HL-60 (cell line): ENCODE results near the gene RAB11FIP2.
A peak's percentile ranks its signal among the peaks of the same experiment; 100 is the strongest.

Experiments used
- DNase-seq, 2 experiments: peaks; one replicate each; pipeline ENCODE4 v3.0.0-alpha.2; 2010 to 2020; ENCODE audit warnings: low read depth in 1 of 2, low spot score in 1 of 2
- H3K27ac ChIP-seq: fragments of 250-450 bp; sonication (Bioruptor Pico); replicated peaks from 2 replicates; pipeline ENCODE4 v1.5.1; 2020; ENCODE audit warnings: mild to moderate bottlenecking, moderate library complexity
- H3K27me3 ChIP-seq: fragments of 250-450 bp; sonication (Bioruptor Pico); 2 replicates; pipeline ENCODE4 v1.5.1; 2021; ENCODE audit warnings: mild to moderate bottlenecking, moderate library complexity; ENCODE audit not compliant: insufficient read depth, poor library complexity, severe bottlenecking
- H3K4me3 ChIP-seq: replicated peaks from 2 replicates; pipeline ENCODE4 v1.5.1; 2011; ENCODE audit warnings: mild to moderate bottlenecking, control low read depth, low read length; ENCODE audit not compliant: insufficient read depth
- GABPA ChIP-seq: IDR thresholded peaks from 2 replicates; pipeline ENCODE4 v1.6.1; 2012; ENCODE audit warnings: low read depth
- POLR2AphosphoS5 ChIP-seq: IDR thresholded peaks from 2 replicates; pipeline ENCODE4 v1.6.1; 2012; ENCODE audit warnings: low read depth
- SPI1 ChIP-seq: IDR thresholded peaks from 2 replicates; pipeline ENCODE4 v1.6.1; 2012; ENCODE audit warnings: low read depth, mild to moderate bottlenecking, borderline replicate concordance
- TF ChIP-seq, protein P1 (sequence below): IDR thresholded peaks from one replicate; pipeline ENCODE4 v1.5.1; 2011; ENCODE audit warnings: low read length, control low read depth, inconsistent platforms; ENCODE audit not compliant: insufficient read depth
- TF ChIP-seq, protein P2 (sequence below): IDR thresholded peaks from 2 replicates; pipeline ENCODE4 v1.6.1; 2012; ENCODE audit warnings: low read depth; ENCODE audit not compliant: insufficient replicate concordance

RAB11FIP2 gene

DNA sequence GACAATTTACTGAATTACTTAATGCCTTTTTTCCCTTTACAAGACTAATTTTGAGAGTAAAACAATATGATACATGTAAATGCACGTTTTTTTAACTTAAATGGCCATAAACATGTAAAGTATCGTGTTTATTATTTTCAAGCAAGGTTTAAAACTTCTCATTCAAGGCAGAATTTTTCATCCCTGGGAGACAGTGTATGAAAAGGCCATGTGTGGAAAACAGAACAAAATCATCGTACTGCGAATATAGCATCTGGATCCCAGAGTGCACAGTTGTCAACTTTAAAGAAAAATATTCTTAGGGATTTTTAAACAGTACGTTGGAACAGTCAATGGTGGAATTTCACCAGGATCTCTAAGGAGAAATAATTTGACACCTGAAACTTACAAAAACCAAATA is 1.1 kb upstream of the RAB11FIP2 start:
- DNase-seq: no peak
- no peak overlapping the region for H3K4me3 ChIP-seq
- no peaks in the 10 kb centered on the region for H3K27me3 ChIP-seq
- TF ChIP-seq, protein P1, sequence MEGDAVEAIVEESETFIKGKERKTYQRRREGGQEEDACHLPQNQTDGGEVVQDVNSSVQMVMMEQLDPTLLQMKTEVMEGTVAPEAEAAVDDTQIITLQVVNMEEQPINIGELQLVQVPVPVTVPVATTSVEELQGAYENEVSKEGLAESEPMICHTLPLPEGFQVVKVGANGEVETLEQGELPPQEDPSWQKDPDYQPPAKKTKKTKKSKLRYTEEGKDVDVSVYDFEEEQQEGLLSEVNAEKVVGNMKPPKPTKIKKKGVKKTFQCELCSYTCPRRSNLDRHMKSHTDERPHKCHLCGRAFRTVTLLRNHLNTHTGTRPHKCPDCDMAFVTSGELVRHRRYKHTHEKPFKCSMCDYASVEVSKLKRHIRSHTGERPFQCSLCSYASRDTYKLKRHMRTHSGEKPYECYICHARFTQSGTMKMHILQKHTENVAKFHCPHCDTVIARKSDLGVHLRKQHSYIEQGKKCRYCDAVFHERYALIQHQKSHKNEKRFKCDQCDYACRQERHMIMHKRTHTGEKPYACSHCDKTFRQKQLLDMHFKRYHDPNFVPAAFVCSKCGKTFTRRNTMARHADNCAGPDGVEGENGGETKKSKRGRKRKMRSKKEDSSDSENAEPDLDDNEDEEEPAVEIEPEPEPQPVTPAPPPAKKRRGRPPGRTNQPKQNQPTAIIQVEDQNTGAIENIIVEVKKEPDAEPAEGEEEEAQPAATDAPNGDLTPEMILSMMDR: no peak
- TF ChIP-seq SPI1 (no peak), POLR2AphosphoS5 (no peak), GABPA (no peak)
- TF ChIP-seq, protein P2, sequence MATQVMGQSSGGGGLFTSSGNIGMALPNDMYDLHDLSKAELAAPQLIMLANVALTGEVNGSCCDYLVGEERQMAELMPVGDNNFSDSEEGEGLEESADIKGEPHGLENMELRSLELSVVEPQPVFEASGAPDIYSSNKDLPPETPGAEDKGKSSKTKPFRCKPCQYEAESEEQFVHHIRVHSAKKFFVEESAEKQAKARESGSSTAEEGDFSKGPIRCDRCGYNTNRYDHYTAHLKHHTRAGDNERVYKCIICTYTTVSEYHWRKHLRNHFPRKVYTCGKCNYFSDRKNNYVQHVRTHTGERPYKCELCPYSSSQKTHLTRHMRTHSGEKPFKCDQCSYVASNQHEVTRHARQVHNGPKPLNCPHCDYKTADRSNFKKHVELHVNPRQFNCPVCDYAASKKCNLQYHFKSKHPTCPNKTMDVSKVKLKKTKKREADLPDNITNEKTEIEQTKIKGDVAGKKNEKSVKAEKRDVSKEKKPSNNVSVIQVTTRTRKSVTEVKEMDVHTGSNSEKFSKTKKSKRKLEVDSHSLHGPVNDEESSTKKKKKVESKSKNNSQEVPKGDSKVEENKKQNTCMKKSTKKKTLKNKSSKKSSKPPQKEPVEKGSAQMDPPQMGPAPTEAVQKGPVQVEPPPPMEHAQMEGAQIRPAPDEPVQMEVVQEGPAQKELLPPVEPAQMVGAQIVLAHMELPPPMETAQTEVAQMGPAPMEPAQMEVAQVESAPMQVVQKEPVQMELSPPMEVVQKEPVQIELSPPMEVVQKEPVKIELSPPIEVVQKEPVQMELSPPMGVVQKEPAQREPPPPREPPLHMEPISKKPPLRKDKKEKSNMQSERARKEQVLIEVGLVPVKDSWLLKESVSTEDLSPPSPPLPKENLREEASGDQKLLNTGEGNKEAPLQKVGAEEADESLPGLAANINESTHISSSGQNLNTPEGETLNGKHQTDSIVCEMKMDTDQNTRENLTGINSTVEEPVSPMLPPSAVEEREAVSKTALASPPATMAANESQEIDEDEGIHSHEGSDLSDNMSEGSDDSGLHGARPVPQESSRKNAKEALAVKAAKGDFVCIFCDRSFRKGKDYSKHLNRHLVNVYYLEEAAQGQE: no peak
- H3K27ac ChIP-seq: no peak overlapping the region

DNA sequence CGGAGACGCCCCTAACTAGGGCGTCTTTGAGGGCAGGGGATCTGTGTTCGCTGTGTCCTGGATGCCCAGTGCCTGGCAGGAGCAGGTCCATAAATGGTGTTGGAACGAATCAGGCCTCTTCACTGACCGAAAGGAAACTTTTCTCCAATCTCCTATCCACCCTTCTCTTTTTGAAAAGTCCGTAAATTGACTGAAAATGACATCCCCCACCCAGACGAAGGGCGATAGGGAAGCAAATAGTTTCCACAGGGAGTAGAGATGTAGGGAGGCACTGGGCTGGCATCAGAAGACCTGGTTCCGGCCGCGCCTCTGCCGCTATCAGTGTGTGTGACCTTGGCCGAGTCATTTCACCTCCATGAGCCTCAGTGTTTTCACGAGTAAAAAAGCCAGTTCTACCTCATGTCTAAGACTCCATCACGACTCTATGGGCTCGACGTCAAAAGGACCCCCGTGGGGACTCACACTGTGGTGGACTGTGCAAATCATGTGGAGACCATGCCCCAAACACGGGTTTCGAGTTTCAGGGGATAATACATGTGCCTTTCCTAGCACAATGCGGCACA is 497 bp upstream of the RAB11FIP2 start:
- Histone ChIP-seq H3K4me3 (peak overlapping the region; percentile 69), H3K27me3 (no peaks in the 10 kb centered on the region), H3K27ac (peak overlapping the region; percentile 78)
- TF ChIP-seq, protein P2: no peak
- TF ChIP-seq GABPA (no peak), SPI1 (no peak), POLR2AphosphoS5 (no peak)
- TF ChIP-seq, protein P1: no peak
- no peak for DNase-seq

DNA sequence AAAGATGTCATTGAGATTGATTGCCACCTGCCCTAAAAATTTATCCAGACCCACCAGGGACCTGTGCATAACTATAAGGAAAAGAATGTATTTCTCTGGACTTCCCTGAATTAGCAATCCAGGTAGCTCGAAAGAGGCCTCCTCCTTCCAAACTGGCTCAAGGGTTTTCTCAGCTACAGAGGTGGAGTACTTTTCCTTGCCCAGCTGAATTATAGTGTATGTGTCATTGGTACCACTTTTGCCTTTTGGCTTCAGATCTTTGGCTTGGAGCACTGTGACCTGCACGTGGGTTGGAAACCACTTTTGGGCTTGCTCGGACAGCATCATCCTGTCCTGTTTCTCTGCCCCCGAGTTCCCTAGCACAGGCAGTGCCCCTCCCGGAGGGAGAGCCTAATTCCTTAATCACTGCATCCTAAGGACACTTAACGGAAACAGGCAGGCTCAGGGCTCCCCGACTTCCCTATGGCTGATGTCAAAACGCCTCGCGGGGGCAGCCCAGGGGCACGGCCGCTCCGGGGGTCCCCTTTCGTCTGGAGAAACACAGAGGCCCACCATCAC is 825 bp downstream of the RAB11FIP2 start:
- peak in 1 of 2 experiments; percentile 40 for DNase-seq
- H3K4me3 ChIP-seq: peak overlapping the region; percentile 69
- peak overlapping the region; percentile 78 for H3K27ac ChIP-seq
- no peaks in the 10 kb centered on the region for H3K27me3 ChIP-seq
- TF ChIP-seq GABPA: no peak
- TF ChIP-seq, protein P1: no peak
- no peak for TF ChIP-seq SPI1
